ENCODE measurements around the gene KIAA1755.

Gene KIAA1755

DNA sequence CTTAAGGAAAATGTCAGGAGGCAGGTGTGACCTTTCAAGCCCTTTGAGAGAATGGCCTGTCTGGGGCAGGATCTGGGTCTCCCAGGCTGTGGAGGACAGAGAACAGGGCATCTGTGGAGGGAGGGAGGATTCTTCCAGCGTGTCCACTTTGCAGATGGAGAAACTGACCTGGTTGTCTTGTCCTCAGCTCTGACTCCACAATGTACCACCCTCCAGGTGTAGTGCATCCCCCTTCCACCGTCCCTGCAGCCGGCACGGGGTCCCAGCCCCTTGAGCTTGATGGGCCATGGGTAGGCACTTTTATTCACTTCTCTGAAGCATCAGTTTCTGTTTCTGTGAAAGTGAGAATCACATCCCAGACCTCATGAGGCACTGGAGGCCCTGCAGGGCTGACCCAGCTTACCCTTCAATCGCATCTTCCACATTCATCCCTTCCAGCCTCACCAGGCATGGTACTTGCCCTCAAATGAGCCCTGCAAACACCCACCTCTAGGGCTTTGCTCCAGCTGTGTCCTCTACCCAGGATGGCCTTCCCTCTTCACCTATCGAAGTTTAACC, 90.8 kb downstream of the KIAA1755 start:
- DNase-seq (ENCODE audit: low read depth in 2 of 2, low spot score in 1 of 2): no peak

DNA sequence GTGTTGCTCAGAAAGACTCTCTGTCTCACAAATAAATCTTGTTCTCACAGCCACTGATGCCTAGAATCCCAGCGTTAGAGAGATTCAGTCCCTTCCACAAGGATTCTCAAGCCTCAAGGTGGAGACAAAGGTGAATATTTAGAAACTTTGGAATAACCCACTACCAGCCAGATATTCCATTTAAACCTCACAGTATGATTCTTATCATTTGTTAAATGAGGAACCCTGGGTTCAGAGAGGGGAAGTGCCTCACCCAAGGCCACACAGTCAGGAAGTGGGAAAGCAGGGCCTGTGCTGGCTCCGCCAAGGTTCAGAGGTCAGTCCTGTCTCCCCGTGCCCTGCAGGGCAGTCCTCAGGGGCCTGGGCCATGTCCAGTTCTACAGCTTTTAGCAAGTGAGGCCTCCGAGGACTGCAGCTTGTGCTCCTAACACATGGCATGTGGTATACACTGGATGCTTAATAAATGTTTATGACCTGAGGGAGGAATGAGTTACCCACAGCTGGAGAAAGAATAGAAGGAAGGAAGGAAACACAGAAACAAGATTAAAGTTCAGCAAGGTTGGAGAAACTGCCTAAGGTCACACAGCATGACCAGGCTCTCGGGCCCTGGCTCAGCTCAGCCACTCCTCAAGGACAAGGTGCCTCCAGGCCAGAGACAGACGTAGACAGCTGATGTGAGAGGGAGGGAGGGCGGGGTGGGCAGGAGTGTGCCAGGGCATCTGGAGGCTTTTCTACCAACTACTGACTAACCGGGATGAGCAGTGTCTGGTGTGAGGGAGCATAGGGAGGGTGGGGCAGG, 91.5 kb downstream of the KIAA1755 start:
- DNase-seq (ENCODE audit: low read depth in 2 of 2, low spot score in 1 of 2): no peak

DNA sequence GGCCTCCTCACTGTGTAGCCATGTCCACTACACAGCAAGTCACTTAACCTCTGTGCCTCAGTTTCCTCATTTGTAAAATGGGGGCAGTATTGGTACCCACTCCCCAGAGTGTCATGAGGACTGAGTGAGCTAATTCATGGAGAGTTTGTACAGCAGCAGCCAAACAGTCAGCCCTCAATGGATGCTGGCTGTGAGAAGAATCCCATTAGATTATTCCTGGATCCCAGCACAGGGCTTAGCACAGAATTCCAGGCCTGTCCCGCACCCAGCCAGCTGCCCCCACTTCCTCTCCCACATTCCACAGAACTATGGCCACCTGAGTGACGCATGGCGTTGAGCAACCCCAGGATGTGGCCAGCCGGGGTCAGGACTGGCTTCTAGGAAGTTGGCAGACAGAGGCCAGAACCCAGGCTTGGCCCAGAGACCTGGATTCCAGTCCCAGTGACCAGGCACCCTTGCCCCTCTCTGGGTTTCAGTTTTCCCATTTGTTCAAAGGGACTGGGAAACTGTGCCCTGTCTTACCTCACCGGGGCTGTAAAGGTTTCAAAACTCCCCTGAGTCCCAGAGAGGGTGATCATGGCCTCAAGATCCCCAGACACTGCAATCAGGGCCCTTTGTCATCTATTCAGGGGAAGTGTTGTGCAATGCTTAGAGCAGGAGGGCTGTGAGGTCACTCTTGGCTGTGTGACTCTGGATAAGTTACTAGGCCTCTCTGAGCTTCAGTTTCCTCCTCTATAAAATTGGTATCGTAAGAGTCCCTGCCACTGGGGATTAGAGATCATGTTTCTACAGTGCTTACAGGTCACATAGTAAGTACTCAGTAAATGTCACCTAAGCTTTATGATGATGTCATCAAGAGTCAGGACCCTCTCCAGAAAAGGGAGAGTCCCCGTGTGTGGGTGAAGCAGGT, 92.4 kb downstream of the KIAA1755 start:
- no peak for DNase-seq (ENCODE audit: low read depth in 2 of 2, low spot score in 1 of 2)

DNA sequence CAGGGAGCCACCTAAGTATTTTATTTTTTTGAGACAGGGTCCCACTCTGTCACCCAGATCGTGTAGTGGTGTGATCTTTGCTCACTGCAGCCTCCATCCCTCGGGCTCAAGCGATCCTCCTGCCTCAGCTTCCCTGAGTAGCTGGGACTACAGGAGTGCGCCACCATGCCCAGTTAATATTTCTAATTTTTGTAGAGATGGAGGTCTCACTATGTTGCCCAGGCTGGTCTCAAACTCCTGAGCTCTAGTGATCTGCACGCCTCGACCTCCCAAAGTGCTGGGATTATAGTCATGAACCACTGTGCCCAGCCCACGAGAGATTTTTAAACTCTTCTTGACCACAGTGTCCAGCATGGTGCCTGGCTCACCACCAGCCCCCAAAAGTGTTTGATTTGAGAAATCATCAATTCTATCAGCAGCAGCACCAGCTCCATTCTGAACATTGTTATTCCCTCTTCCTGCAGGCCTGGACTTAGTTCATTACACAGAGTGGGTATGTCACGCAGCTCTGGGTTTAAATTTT, 93.1 kb downstream of the KIAA1755 start:
- DNase-seq (ENCODE audit: low read depth in 2 of 2, low spot score in 1 of 2): no peak

DNA sequence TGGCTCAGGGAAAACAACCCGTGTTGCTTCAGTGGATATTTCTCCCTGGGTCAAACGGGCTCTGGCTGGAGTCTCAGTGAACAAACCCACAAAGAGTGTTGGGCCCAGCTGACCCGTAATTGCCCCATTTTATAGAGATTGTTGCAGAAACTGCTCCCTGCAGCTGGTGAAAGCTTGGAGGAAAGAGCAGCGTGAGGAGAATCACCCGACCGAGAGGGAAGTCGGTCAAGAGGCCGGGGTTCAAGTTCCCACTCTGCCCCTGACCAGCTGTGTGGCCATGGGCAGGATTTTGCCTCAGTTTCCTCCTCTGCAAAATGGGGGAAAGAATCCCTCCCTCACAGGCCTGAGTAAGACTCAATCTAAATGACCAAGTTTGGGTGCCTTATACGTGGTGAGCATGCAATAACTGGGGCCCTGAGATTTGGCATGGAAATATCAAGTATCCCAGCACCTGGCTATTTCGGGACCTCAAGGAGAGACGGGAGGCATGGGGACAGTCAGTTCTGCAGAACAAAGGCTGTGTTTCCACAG, 93.8 kb downstream of the KIAA1755 start:
- no peak for DNase-seq (ENCODE audit: low read depth in 2 of 2, low spot score in 1 of 2)

DNA sequence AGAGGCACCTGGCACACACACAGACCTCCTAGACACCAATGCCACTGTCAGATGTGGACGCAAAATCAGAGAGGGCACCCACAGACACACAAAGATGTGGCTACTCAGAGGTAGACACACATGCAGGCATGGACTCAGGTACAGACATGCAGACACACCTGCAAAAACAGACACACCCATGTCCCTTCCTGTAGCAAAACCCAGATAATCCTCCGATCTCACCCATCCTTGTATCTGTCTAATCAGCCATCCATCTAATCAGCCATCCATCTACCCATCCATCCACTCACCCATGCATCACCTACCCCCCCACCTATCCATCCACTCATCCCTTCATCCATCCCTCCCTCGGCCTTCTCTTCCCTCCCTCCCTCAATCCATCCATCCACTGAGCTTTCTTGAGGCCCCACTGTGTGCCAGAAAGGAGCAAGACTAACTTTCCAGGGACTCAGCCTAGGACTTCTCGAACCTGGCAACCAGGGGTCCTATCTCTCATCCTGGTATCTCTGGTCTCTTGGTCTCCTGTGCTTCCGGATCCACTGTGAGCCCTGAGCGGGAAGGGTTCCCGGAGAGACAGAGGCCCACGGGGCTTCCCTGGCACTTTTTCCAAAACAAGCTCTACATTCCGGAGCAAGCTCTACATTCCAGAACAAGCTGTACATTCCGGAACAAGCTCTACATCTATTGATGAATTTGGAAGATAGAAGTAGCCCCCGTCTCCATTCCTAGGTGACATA, 94.4 kb downstream of the KIAA1755 start:
- no peak for DNase-seq (ENCODE audit: low read depth in 2 of 2, low spot score in 1 of 2)

DNA sequence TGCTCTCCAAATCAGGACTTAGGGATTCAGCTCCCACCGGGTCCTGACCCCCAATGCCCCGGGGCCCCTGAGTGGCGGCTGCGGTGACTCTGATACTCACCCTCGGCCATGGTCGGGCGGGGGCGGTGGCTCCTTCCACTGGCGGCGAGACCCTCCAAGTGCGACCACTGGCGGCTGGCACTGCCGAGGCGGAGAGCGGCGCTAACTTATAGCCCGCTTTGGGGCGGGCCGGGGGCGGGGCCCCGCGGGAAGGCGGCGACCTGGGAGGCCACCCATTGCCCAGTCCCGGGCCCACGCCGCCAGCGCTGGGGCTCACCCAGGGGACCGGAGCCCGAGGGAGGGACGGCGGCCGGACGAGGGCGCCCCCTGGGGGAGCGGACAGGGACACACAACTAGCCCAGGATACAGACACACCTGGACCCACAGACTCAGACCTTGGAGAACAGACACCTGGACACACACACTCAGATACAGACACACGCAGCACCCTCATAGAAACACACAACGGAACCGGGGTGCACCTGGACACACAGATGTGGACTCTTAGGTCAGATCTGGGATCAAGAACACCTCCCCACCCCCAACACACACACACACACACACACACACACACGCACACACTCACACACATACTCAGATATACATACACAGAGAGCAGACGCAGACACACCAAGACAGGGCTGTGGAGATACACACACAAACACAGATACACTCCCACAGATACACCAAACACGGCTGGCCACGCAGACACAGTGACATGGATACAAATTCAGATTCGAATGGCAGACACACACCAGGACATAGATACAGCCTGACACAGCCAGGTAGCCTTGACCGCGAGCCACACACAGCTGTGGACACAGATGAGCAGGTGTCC, 95.2 kb downstream of the KIAA1755 start, which contains the start of gene TGM2:
Gene TGM2, minus strand, starts transcription at position 182 of the 877 bp plus-strand sequence. Its CDS starts 72 bp downstream, at position 110.
- DNase-seq (ENCODE audit: low read depth in 2 of 2, low spot score in 1 of 2): no peak

DNA sequence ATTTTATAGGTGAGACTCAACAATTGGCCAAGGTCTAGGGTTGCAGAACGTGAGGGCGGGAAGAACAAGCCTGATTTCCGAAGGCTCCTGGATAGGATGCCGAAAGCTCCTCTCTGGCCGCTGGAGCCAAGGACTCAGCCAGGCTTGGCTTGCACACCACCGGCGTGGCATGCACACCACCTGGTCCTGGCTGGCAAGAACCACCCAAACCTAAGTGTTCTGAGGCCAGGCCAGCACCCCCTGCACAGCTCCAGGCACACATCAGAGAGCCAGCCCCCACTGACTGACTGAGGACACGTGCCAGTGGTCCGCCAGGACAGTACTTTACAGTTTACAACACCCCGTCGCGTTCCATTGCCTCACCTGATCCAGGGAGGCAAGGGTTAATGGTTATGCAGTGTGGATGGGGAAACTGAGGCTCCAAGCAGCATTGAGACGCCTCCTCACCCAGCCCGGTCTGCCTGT, 95.9 kb downstream of the KIAA1755 start:
- DNase-seq (ENCODE audit: low read depth in 2 of 2, low spot score in 1 of 2): no peak

DNA sequence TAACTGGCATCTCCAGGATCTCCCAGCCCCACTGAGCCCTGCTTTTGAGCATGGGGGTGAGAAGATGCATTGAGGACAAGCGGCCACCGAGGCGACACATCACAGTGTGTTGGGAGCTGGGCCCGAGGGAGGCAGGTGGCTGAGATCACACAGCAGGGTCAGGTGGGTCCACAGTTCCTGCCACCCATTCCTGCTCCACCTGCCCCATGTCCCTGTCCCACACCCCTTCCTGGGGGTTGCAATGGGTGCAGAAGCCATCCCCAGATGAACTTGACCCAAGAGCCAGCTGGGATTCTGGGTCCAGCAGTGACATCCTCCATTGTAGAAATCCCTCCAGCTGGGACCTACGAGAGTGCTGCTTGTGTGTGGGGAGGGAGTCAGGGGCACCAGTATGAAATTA, 96.5 kb downstream of the KIAA1755 start:
- DNase-seq (ENCODE audit: low read depth in 2 of 2, low spot score in 1 of 2): no peak

DNA sequence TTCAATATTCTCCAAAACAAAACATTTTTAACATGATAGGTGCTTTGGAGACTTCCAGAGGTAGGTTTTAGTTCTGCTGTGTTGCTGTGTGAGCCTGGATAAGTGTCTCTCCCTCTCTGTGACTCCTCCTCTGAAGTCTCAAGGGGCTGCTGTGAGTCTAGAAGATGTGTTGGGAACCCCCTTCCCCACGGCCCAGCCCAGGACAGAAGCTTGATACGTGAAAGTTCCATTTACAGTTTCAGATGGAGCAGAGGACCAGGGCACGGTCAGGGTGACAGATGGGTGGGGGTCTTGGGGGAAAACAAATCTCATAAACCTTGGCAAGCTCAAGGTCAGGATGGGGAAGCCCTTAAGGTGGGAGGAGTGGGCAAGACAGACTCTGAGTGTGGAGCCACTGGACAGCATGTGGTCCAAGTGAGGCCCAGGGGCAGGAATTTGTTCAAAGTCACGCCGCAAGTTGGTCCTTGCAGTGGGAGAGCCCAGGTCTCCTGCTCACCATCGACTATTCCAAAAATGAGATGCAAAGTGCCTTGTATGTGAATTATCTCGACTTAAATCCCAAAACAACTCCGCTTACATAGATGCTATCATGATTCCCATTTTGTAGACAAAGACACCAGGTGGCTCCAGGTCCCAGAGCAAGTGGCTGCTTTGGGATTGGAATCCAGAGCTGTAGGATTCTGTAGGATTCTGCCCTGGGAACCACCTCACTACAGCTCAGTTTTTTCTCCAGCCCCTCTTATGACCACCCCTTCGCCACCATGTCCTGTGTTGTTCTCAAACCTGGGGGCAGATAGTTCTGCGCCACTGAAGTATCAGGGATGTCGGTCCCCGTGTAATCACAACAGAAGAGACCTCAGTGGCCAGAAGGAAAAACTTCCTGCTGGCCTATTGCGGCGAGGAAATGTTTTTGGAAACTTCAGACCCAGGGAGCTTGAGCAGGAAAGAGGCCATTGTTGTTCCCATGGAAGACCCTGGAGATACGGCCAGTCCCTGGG, 97.4 kb downstream of the KIAA1755 start:
- no peak for DNase-seq (ENCODE audit: low read depth in 2 of 2, low spot score in 1 of 2)

DNA sequence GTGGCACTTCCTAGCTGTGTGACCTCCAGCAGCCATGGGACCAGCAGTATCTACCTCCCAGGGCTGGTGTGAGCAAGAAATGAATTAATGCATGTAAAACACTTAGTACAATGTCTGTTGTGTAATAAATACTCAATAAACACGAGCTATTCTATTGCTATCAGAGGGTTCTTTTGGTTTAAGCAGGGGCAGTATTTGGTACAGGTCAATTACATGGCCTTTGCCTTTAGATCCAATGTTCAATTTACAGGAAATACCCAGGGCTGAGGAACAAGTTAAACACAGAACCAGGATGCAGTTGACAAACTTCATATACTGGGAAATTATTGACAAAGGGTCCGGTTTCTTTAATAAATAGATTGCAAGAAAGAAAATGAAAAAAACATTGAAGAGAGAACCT, 98.4 kb downstream of the KIAA1755 start:
- DNase-seq (ENCODE audit: low read depth in 2 of 2, low spot score in 1 of 2): no peak

DNA sequence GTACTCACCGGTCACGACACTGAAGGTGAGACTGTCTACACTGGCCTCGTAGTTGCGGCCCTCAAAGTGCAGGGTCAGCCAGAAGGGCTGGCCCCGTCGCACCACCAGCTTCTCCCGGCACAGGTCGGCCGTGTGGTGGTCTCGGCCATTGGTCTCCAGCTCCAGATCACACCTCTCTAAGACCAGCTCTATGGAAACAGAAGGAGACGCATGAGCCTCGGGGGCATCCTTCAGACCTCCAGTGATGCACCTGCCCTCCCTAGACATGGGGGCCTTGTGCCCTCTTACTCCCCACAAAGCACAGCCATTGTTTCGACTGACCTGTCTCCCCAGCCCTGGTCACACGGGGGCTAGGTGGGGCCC, 99.1 kb downstream of the KIAA1755 start:
- no peak for DNase-seq (ENCODE audit: low read depth in 2 of 2, low spot score in 1 of 2)

All from stimulated activated CD8-positive, alpha-beta memory T cell treated with anti-CD3 and anti-CD28 coated beads, Interleukin-4, amount 100 ng/mL, for 4 hours (primary cell).